Activated CD8-positive, alpha-beta memory T cell treated with anti-CD3 and anti-CD28 coated beads, Interleukin-2, amount 50 U/mL, for 24 hours (primary cell): ENCODE measurements around the gene GPR55.
"Not testable (repeated sequence)": the region's sequence is repeated elsewhere in the genome, so short reads cannot be mapped to it uniquely, and the experiment has no call there.

Experiments used
- DNase-seq: peaks from one replicate; pipeline ENCODE4 v3.0.0-alpha.2; 2020; ENCODE audit errors: extremely low read depth

GPR55 gene

GRCh38 chr2:230924470-230925341 is at the start of gene GPR55:
Gene GPR55, minus strand, starts transcription at chr2:230925242. Its CDS starts 14,280 bp downstream, at chr2:230910962.
- peak; percentile 52 for DNase-seq

- peak; percentile 58 for DNase-seq
These were observed 49.3 kb upstream of the GPR55 start for GRCh38 chr2:230974096-230974913.

- no peak for DNase-seq
These were observed 47.0 kb upstream of the GPR55 start for GRCh38 chr2:230972046-230972445.

GRCh38 chr2:230969659-230970015 is 44.6 kb upstream of the GPR55 start:
- no peak for DNase-seq

GRCh38 chr2:230968921-230969658 is 44.0 kb upstream of the GPR55 start:
- DNase-seq, result no peak

GRCh38 chr2:230968314-230968713 is 43.3 kb upstream of the GPR55 start:
- DNase-seq, result not testable (repeated sequence)

GRCh38 chr2:230967113-230967512 is 42.1 kb upstream of the GPR55 start:
- DNase-seq, result no peak

- no peak for DNase-seq
These were observed 39.2 kb upstream of the GPR55 start for GRCh38 chr2:230964136-230964730.

GRCh38 chr2:230961091-230961491 is 36.0 kb upstream of the GPR55 start:
- no peak for DNase-seq

GRCh38 chr2:230960026-230960425 is 35.0 kb upstream of the GPR55 start:
- no peak for DNase-seq

GRCh38 chr2:230958820-230959756 is 34.0 kb upstream of the GPR55 start:
- DNase-seq, result no peak

GRCh38 chr2:230957756-230958391 is 32.8 kb upstream of the GPR55 start:
- no peak for DNase-seq

- no peak for DNase-seq
These were observed 32.0 kb upstream of the GPR55 start for GRCh38 chr2:230956827-230957755.

- no peak for DNase-seq
These were observed 30.2 kb upstream of the GPR55 start for GRCh38 chr2:230955163-230955737.

- DNase-seq, result no peak
These were observed 29.7 kb upstream of the GPR55 start for GRCh38 chr2:230954746-230955145.

- no peak for DNase-seq
These were observed 28.8 kb upstream of the GPR55 start for GRCh38 chr2:230953845-230954244.

- no peak for DNase-seq
These were observed 27.3 kb upstream of the GPR55 start for GRCh38 chr2:230952226-230952956.

GRCh38 chr2:230951396-230951795 is 26.4 kb upstream of the GPR55 start:
- no peak for DNase-seq
